Chondrocyte (in vitro differentiated cells): ENCODE data around the gene MYL9. TPM values are rescaled to one million over a fixed set of nuclear protein-coding genes. Genes with fewer than 3 reads are reported as not detected.

ENCODE experiments used
- DNase-seq: peaks from one replicate; pipeline ENCODE4 v3.0.0; 2021; ENCODE audit warnings: mixed read lengths, low spot score
- H3K27ac Mint-ChIP-seq: one replicate; pipeline ENCODE4 v1.8.0; 2021; ENCODE audit warnings: mild to moderate bottlenecking, moderate library complexity, mixed read lengths; ENCODE audit not compliant: unreplicated experiment
- H3K27me3 Mint-ChIP-seq: 2 replicates; pipeline ENCODE4 v1.8.0; 2021; ENCODE audit warnings: low read depth, mixed read lengths
- H3K36me3 Mint-ChIP-seq: 2 replicates; pipeline ENCODE4 v1.8.0; 2021; ENCODE audit warnings: low read depth, mixed read lengths
- H3K4me1 Mint-ChIP-seq: 2 replicates; pipeline ENCODE4 v1.8.0; 2021; ENCODE audit warnings: low read depth, mild to moderate bottlenecking, mixed read lengths
- H3K4me3 Mint-ChIP-seq: one replicate; pipeline ENCODE4 v1.8.0; 2021; ENCODE audit warnings: mild to moderate bottlenecking, moderate library complexity, mixed read lengths; ENCODE audit not compliant: unreplicated experiment
- H3K9me3 Mint-ChIP-seq: 2 replicates; pipeline ENCODE4 v1.8.0; 2021; ENCODE audit warnings: low read depth, mixed read lengths
- CTCF ChIP-seq: fragments of 200-600 bp; sonication (generic); IDR thresholded peaks from 2 replicates; pipeline ENCODE4 v1.5.0; 2021; ENCODE audit warnings: antibody characterized with exemption, mild to moderate bottlenecking, moderate library complexity
- total RNA-seq: library from RNA; stranded (reverse); gene quantifications from 3 replicates; pipeline ENCODE4 v1.2.1, GENCODE V29; 2021

Gene MYL9
- total RNA-seq, 1 donor from 2014 or later, result 1,930 TPM

- peak overlapping the region; percentile 93 for H3K27ac Mint-ChIP-seq
- no peaks in the 10 kb centered on the region for H3K9me3 Mint-ChIP-seq
- H3K27me3 Mint-ChIP-seq, result no peaks in the 10 kb centered on the region
- H3K36me3 Mint-ChIP-seq, result peaks cover 15% of the 10 kb centered on the region
- peak overlapping the region; percentile 89 for H3K4me3 Mint-ChIP-seq
- no peak for TF ChIP-seq CTCF
- peaks cover 74% of the 10 kb centered on the region for H3K4me1 Mint-ChIP-seq
- peak; percentile 54 for DNase-seq
These were observed 1.3 kb downstream of the MYL9 start for GRCh38 chr20:36542516-36543183.

GRCh38 chr20:36543184-36544133, 2.1 kb downstream of the MYL9 start:
- Mint-ChIP-seq H3K4me3 (peak overlapping the region; percentile 89), H3K36me3 (peaks cover 18% of the 10 kb centered on the region)

GRCh38 chr20:36544134-36545018, 3.1 kb downstream of the MYL9 start:
- TF ChIP-seq CTCF, result no peak
- DNase-seq, result peak; percentile 54
- peaks cover 24% of the 10 kb centered on the region for H3K36me3 Mint-ChIP-seq
- H3K9me3 Mint-ChIP-seq, result no peaks in the 10 kb centered on the region
- peaks cover 66% of the 10 kb centered on the region for H3K4me1 Mint-ChIP-seq
- H3K27ac Mint-ChIP-seq, result peak overlapping the region; percentile 93
- H3K27me3 Mint-ChIP-seq, result no peaks in the 10 kb centered on the region
- H3K4me3 Mint-ChIP-seq, result peak overlapping the region; percentile 89

More at GRCh38 chr20:36543184-36544133, 2.1 kb downstream of the MYL9 start:
- H3K27ac Mint-ChIP-seq, result peak overlapping the region; percentile 93
- H3K4me1 Mint-ChIP-seq, result peaks cover 70% of the 10 kb centered on the region
- no peaks in the 10 kb centered on the region for H3K9me3 Mint-ChIP-seq
- DNase-seq, result peak; percentile 71
- TF ChIP-seq CTCF, result no peak
- no peaks in the 10 kb centered on the region for H3K27me3 Mint-ChIP-seq

GRCh38 chr20:36546111-36546736, 4.9 kb downstream of the MYL9 start:
- DNase-seq, result no peak
- no peaks in the 10 kb centered on the region for H3K9me3 Mint-ChIP-seq
- TF ChIP-seq CTCF, result no peak
- peak overlapping the region; percentile 40 for H3K4me3 Mint-ChIP-seq
- peaks cover 55% of the 10 kb centered on the region for H3K4me1 Mint-ChIP-seq
- peak overlapping the region; percentile 66 for H3K27ac Mint-ChIP-seq
- peaks cover 24% of the 10 kb centered on the region for H3K36me3 Mint-ChIP-seq
- no peaks in the 10 kb centered on the region for H3K27me3 Mint-ChIP-seq
